HG02870 (cell line): ENCODE data around the gene TM4SF5.

Experiments used
- ATAC-seq: cut with Tn5 transposase; IDR thresholded peaks from one replicate; pipeline ENCODE4 v1.9.1; 2021; ENCODE audit warnings: mild to moderate bottlenecking, moderate library complexity; ENCODE audit not compliant: unreplicated experiment

The TM4SF5 gene, protein sequence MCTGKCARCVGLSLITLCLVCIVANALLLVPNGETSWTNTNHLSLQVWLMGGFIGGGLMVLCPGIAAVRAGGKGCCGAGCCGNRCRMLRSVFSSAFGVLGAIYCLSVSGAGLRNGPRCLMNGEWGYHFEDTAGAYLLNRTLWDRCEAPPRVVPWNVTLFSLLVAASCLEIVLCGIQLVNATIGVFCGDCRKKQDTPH

DNA sequence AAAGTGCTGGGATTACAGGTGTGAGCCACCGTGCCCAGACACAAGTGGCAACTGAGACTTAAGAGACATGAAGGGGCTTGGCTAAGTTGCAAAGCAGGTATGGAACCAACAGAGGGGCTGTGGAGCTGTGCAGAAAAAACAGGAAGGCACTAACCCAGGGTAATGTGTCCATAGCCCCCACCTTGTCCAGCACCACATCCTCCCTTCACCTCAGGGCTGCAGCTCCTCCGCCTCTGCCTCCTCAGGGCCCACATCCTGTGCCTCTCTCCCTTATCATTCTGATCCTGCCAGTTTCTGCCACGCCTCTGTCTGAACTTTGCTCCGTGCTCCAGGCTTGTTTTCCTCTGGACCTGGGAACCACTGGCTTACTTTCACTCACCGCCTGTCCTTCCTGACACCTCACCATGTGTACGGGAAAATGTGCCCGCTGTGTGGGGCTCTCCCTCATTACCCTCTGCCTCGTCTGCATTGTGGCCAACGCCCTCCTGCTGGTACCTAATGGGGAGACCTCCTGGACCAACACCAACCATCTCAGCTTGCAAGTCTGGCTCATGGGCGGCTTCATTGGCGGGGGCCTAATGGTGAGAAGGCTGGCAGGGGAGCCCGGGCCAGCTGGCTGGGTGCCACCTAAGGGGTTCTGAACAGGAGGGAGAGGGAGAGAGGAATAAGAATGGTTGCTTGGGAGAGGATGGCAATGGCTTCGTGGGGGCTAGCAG is at the start of gene TM4SF5:
TM4SF5 (plus strand) TSS at position 368 of the 716 bp plus-strand sequence; CDS start at position 405, 37 bp downstream.
- no peak for ATAC-seq

DNA sequence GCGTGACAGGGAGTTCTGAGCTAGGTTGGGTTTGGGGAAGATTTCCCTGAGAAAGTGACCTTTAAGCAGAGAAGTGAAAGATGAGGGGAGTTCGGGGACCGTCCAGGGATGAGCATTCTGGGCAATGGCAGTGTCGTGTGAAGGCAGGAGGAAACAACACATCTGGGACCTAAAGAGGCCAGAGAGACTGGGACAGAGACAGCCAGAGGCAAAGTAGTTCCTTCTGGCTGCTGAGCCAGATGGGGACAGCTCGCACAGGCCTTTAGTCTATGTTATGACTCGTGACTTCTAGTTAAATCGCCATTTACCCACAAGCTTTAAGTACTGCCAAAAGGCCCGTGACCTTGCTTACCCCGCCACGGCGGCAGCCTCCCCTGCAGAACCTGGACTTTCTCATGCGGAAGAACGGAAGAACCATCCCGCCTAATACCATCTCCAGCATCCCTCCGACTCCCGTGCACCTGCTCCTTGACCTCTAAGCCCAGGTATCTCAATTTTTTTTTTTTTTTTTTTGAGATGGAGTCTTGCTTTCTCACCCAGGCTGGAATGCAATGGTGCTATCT is 48.9 kb upstream of the TM4SF5 start:
- no peak for ATAC-seq

DNA sequence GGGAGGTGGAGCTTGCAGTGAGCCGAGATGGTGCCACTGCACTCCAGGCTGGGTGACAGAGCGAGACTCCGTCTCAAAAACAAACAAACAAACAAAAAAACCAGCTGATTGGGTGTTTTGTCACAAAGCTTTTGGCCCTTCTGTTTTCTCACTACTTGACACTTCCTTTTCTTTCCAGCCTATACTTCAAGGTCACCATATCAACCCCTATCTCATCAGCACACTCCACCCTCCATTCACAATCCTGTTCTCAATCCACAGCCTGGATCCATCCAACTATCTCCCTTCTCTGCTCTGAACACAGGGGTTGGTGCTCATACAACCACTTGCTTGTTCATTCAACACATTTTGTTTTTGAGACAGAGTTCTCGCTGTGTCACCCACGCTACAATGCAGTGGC is 47.0 kb upstream of the TM4SF5 start:
- ATAC-seq = no peak

DNA sequence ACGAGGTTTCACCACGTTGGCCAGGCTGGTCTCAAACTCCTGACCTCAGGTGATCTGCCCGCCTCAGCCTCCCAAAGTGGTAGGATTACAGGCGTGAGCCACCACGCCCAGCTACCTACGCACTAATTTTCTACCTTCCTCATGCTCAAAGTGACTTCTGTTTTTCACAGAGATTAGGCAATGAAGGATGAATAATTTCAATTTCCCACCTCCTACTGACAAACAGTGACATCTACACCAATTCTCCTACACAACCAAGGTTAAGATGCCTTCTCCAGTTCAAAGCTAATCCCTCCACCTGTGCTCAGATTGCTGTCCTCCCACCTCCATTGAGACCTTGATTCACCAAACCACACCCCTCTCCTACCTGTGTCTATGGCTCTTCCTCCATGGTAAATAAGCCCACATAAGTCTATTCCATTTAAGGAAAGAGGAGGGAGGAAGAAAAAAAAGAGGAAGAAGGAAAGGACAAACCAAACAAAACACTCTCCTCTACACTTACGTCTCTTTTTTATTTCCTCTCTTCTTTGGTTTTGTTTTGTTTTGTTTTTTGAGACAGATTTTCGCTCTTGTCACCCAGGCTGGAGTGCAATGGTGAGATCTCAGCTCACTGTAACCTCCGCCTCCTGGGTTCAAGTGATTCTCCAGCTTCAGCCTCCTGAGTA is 45.9 kb upstream of the TM4SF5 start:
- no peak for ATAC-seq

DNA sequence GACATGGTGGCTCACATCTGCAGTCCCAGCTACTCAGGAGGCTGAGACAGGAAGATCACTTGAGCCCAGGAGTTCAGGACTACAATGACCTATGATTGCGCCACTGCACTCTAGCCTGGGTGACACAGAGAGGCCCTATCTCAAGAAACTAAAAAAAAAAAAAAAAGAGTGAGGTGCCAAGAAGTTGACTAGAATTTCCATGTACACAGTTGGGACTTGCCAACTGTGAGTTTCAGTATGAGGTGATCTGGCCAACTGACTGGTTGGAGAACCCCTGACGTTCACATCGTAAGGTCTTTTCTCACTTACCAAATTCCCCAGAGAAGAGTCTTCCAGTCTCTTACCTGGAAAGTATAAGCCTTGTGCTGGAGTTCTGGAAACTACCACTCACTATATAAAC is 43.6 kb upstream of the TM4SF5 start:
- ATAC-seq = no peak

DNA sequence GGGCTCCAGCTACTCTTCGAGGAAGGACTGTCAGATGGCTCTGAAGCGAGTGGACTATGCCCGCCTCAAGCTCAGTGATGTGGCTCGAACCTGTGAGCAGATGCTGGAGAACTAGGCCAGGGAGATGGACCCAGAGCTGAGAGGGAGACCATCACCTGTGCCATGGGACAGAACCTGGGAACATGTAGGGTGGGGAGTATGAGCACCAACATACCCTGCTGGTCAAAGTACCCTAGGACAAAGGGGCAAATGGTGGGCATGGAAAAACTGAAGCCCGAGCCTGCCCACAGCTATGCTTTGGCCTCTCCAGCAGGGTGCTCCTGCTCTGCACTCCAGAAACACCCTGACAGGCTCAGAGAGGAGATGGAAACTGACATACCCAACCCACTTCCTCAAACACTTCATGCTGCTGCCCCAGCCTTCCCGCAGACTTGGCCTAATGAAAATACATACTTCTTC is 38.6 kb upstream of the TM4SF5 start:
- no peak for ATAC-seq

DNA sequence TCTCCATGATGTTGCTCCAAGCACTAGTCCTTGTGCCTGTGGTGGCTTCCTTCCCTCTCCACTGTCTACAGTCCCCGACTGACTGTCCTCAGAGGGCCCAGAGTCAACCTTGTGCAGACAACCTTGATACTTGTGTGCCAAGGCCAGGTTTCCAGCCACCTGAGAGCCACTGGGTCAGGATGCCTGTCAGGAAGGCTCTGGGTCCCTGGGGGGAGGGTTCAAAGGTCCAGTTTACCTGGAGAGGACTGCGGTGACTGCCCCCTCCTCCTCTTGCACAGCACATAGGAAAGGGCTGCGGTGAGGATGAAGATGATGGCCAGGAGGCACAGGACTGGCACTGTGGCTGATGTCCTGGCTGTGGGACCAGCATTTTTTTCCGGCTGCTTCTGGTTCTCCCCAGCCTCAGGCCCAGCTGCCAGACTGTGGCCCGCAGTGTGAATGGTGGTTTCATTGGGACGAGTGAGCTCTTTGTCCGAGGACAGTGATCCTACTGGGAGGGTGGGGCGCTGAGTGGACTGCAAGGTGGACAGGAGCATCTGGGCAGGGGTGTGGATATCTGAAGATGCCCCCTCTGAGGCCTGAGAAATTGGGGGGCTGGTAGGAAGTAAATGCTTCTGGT is 36.7 kb upstream of the TM4SF5 start:
- no peak for ATAC-seq

DNA sequence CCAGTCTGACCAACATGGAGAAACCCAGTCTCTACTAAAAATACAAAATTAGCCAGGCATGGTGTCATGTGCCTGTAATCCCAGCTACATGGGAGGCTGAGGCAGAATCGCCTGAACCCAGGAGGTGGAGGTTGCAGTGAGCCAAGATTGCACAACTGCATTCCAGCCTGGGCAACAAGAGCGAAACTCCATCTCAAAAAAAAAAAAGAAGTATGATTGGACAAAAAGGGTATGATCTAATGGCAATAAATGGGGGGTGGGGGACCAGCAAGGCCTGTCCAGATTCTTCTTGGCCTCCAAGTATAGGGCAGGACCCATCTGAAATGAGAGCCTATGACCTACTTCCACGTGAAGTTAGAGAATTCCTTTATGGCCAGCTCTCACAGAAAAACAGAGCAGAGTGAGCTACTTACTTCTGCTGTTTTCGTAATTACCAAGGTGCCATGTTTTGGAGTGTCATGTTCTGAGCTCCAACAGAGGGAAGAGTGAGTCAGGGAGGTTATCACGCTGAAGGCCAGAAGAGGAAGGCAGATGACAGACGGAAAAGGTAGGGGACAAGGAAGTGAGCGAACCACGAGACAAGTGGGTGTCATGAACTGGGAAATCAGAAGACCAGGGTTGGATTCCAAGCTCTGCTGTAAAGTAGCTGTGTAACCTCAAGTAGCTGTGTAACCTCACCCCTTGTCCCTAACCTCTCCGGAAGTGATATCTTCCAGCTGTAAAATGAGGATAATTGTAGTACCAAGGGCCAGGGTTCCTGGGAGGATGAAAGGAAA is 35.6 kb upstream of the TM4SF5 start:
- no peak for ATAC-seq

DNA sequence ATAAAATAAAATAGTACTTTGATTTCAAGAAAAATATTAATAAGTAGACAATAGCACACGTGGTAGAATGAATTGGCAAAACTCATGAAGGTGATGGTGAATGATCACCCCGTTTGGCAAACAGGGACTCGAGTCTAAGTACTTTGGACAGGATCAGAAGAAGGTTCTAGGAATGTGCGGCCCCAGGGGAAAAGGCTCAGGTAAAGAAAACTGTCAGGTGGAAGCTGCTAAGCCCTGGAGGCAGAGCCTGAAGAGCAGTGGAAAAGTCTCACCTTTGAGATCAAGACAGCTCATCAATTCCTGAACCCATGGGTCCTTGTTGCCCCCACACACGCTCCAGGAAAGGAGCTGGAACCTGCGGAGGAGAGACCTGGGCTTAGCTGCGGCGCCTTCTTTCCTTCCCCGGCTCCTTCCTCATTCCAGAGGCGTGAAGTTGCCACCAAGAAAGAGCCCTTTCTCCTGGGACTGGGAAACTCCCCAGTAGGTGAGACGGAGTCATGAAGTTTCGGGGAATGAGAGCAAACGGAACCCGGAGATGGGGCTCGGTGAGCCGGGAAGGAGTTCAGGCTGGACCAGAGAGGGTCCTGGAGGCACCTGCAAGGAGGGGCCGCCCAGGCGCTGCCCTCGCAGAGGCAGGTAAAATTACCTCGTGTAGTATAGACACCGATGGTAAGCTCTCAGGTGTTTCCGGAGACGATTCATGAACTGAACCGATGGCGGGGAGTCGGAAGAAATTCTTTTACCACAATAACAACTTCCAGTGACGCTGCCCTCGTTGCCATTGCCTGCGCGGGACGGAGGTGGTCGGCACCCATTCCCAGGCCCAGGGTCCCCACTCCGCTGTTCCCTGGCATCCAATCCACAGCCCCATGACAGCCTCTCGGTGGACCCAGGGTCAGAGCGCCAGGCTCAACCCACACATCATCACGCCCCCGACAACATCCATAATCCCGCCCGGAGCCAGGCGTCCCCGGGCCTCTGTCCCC is 33.3 kb upstream of the TM4SF5 start:
- ATAC-seq = no peak

DNA sequence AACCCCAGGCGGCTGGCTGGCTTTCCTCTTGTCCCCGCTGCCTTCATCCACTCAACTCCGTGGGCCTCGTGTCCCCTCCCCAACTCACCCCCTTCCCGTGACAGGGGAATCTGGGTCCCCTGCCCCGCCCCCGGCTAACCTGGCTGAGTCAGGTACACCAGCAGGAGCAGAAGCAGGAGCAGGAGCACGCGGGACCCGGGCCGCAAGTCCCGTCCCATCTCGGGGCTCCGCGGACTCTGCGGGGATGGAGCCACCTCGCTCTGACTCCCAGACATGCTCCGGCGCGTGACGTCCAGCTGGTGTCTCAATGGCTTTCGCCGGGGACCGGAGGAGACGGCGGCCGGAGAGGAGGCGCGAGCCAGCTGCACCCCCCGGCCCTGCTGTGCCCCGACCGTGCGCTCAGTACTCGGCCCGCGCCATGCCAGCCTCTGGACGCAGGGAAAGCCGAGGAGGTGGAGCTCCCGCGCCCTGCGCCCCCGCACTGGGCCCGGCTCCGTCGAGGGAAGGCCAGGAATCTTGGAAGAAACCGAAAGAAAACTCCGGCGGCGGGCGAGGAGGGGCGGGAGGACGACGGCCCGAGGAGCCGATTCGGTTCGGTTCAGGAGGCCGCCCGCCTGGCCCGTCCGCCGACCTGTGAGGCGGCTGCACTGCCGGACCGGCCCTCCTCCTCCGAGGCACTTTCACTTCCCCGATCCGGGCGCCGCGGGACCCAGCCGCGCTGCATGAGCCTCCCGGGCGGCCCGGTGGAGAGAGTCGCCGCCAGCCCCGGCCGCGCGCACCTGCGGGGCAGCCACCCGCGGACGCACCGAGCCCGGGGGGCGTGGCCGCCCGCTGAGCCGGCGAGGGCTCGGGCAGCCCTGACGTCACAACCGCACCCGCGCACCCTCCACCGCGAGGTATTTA is 32.3 kb upstream of the TM4SF5 start, which contains the start of the genes CXCL16 and ZMYND15:
CXCL16 (minus strand) TSS at position 807 of the 903 bp plus-strand sequence; CDS start at position 218, 589 bp downstream.
ZMYND15 (plus strand) TSS at position 712 of the 903 bp plus-strand sequence. CDS start 716 bp downstream, outside the sequence.
- ATAC-seq = no peak

DNA sequence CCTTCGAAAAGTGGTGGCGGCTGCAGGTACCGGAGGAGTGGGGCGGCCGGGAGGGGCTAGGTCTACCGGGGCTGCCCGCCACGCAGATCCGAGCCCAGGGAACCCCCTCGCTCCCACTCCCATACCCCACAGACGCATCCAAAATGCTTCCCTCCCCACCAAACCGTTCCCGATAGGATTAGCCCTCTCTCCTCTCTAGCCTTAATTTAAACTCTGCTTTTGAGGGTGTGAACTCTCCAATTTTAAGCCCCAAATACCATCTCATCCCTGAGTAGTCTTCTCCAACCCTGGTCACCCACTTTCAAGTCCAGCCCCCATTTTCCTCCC is 31.7 kb upstream of the TM4SF5 start:
- no peak for ATAC-seq

DNA sequence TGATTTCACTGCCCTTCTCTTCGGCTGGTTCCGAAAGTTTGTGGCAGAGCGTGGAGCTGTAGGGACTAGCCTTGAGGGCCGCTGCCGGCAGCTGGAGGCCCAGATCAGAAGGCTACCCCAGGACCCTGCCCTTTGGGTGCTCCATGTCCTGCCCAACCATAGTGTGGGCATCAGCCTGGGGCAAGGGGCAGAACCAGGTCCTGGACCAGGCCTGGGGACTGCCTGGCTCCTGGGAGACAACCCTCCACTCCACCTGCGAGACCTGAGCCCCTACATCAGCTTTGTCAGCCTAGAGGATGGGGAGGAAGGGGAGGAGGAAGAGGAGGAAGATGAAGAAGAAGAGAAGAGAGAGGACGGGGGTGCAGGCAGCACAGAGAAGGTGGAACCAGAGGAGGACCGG is 31.1 kb upstream of the TM4SF5 start:
- ATAC-seq = no peak

DNA sequence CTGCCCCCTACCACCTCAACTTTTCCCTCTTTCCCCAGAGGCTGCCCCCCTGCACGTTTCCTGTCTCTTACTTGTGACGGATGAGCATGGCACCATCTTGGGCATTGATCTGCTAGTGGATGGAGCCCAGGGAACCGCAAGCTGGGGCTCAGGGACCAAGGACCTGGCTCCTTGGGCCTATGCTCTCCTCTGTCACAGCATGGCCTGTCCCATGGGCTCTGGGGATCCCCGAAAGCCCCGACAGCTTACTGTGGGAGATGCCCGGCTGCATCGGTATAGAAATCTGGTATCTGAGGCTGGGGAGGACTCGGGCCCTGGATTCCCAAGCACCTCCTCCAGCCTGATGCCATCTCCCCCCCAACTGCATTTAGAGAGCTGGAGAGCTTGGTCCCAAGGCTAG is 30.1 kb upstream of the TM4SF5 start:
- ATAC-seq = no peak

DNA sequence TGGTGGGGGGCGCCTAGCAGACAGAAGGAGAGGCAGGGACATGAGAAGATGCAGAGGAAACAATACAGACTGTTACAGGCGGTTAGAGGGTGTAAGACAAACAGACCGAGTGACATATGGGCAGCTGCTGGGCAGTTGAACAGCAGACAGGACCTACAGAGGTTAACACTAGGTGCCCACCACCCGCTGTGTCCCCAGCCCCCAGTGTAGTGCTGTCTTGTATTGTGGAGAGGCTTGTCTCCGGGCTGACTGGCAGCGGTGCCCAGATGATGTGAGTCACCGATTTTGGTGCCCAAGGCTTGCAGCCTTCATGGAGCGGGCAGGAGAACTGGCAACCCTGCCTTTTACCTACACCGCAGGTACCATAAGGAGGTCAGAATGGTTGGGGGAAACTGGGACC is 29.6 kb upstream of the TM4SF5 start:
- ATAC-seq = no peak

DNA sequence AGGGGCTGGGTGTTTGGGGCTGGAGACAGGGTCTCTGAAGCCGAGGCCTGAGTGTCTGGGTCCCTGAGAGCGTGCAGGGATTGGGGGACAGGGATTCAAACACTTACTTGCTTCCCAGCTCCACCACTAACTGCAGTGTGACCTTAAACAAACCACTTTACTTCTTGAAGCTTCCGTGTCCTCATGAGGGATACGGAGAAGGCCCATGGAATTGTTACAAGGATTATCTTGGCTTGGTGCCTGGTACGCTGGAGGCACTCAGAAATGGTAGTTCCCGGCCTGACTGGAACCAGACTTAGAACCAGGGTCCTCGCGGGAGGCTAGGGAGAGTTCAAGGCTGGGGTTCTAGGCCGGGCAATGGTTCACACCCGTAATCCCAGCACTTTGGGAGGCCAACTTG is 29.1 kb upstream of the TM4SF5 start:
- no peak for ATAC-seq

DNA sequence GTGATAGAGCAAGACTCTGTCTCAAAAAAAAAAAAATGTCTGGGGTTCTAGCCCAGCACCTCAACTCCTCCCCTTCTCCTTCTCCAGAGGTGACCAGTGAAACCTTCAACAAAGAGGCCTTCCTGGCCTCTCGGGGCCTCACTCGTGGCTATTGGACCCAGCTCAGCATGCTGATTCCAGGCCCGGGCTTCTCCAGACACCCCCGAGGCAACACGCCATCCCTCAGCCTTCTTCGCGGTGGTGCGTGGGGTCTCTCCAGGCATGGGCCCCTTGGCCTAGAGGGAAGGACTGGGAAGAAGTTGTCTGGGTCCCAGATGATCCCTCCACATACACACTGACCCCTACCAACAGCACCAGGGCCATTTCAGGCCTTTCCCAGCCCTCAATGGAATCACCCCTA is 28.5 kb upstream of the TM4SF5 start:
- ATAC-seq = no peak

DNA sequence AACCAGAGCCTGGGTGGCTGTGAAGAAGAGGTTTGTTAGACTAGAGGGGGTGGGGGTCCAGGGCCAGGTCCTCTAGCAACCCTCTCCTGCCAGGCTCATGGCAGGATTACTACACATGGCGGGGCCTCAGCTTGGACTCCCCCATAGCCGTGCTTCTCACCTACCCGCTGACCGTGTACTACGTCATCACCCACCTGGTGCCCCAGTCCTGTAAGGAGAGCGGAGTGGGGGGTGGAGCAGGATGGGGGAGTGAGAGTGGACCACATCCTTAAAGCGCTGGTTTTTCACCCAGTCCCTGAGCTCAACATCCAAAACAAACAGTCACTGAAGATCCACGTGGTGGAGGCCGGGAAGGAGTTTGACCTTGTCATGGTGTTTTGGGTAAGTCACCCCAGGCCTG is 27.8 kb upstream of the TM4SF5 start:
- no peak for ATAC-seq
